ENCODE data around the gene FOXQ1.

DNA sequence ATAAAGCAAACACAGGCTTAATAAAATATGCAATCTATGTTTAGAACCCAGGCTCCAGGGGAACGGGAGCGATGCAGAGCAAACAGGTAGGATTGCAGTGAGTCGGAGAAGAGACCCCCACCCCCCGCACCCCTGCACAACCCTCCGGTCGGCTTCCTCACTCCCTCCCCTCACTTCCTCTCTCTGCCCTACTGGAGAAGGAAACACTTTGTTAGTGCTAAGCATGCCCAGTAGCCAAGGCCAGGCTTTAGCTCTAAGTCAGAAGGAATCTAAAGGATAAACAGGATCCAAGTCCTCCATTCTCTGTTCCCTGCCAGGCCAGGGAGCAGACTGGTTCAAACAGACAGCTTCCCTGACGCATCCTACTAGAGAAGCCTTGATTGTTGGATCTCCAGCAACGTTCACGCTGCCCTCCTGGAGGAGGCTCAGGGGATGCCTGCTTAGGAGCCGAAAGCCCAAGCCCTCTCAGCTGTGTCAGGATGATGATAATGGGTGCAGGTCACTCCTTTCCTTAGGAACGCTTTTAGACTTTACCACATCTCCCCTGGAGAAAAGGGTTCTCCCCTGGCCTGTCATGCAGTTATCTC, 14.7 kb downstream of the FOXQ1 start:
- TF ChIP-seq, protein P1, sequence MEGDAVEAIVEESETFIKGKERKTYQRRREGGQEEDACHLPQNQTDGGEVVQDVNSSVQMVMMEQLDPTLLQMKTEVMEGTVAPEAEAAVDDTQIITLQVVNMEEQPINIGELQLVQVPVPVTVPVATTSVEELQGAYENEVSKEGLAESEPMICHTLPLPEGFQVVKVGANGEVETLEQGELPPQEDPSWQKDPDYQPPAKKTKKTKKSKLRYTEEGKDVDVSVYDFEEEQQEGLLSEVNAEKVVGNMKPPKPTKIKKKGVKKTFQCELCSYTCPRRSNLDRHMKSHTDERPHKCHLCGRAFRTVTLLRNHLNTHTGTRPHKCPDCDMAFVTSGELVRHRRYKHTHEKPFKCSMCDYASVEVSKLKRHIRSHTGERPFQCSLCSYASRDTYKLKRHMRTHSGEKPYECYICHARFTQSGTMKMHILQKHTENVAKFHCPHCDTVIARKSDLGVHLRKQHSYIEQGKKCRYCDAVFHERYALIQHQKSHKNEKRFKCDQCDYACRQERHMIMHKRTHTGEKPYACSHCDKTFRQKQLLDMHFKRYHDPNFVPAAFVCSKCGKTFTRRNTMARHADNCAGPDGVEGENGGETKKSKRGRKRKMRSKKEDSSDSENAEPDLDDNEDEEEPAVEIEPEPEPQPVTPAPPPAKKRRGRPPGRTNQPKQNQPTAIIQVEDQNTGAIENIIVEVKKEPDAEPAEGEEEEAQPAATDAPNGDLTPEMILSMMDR (IDR thresholded peaks at IDR 0.05) = no peak
- TF ChIP-seq POLR2A (IDR thresholded peaks at IDR 0.05) = no peak
- no peak for TF ChIP-seq POLR2AphosphoS5 (IDR thresholded peaks at IDR 0.05)
- no peak for TF ChIP-seq EP300 (IDR thresholded peaks at IDR 0.05; ENCODE audit: low read depth)

Data from transverse colon (tissue), 4 donors.